Spleen (tissue), 7 donors: ENCODE data around the gene SCYL1.

Experiments
- POLR2AphosphoS5 ChIP-seq, 3 donors: sonication (generic); formaldehyde crosslinking; IDR thresholded peaks; one replicate each; pipeline ENCODE4 v1.5.1; 2017; ENCODE audit warnings: antibody characterized with exemption in 3 of 3
- TF ChIP-seq, protein P1 (sequence below), 11 experiments: fragments of 200-600 bp in 7 of 11; fragments of 450-650 bp in 4 of 11; sonication (generic) in 4 of 11; IDR thresholded peaks in 8 of 11; conservative IDR thresholded peaks in 3 of 11; 1 replicate in 7 of 11; 2 replicates in 4 of 11; pipeline versions ENCODE4 v1.4.0 to v1.8.0; 2016 to 2021; ENCODE audit warnings: antibody characterized with exemption in 11 of 11, inconsistent platforms in 4 of 11, mild to moderate bottlenecking in 1 of 11
- donor health status: DM: no; HTN: no; CAD: no; lungs with moderate emphysema.
- donor health status: DM: no; HTN: no; CAD: no.
- donor health status: DM: no; HTN: no; CAD: no.

- TF ChIP-seq, protein P1, sequence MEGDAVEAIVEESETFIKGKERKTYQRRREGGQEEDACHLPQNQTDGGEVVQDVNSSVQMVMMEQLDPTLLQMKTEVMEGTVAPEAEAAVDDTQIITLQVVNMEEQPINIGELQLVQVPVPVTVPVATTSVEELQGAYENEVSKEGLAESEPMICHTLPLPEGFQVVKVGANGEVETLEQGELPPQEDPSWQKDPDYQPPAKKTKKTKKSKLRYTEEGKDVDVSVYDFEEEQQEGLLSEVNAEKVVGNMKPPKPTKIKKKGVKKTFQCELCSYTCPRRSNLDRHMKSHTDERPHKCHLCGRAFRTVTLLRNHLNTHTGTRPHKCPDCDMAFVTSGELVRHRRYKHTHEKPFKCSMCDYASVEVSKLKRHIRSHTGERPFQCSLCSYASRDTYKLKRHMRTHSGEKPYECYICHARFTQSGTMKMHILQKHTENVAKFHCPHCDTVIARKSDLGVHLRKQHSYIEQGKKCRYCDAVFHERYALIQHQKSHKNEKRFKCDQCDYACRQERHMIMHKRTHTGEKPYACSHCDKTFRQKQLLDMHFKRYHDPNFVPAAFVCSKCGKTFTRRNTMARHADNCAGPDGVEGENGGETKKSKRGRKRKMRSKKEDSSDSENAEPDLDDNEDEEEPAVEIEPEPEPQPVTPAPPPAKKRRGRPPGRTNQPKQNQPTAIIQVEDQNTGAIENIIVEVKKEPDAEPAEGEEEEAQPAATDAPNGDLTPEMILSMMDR (IDR thresholded peaks at IDR 0.05 in 8 of 11, conservative IDR thresholded peaks at IDR 0.05 in 3 of 11), result no peak
- no peak for TF ChIP-seq POLR2AphosphoS5 (IDR thresholded peaks at IDR 0.05)
Measured at GRCh38 chr11:65506290-65506771, 18.6 kb upstream of the SCYL1 start.
